H54 (cell line): ENCODE results near the gene EXOC7.
A peak's percentile ranks its signal among the peaks of the same experiment; 100 is the strongest.
"Not testable (repeated sequence)": the region's sequence is repeated elsewhere in the genome, so short reads cannot be mapped to it uniquely, and the experiment has no call there.

ENCODE experiments used
- DNase-seq: peaks from one replicate; pipeline ENCODE4 v3.0.0; 2011; ENCODE audit warnings: low spot score, mixed read lengths; ENCODE audit not compliant: insufficient read length
- FAIRE-seq: peaks from 3 replicates; lab custom pipeline; 2011; peaks lifted over from hg19 to GRCh38; lab: Jason Lieb, UNC
- POLR2A ChIP-seq: IDR thresholded peaks from 2 replicates; pipeline ENCODE4 v1.6.1; 2011; ENCODE audit warnings: low read depth, mild to moderate bottlenecking, low read length

The EXOC7 gene

GRCh38 chr17:76082326-76083251 lies 21.0 kb downstream of the EXOC7 start:
- DNase-seq: no peak
- FAIRE-seq: no peak
- no peak for TF ChIP-seq POLR2A

GRCh38 chr17:76081295-76082210 lies 22.0 kb downstream of the EXOC7 start:
- no peak for DNase-seq
- FAIRE-seq: no peak
- no peak for TF ChIP-seq POLR2A

DNA sequence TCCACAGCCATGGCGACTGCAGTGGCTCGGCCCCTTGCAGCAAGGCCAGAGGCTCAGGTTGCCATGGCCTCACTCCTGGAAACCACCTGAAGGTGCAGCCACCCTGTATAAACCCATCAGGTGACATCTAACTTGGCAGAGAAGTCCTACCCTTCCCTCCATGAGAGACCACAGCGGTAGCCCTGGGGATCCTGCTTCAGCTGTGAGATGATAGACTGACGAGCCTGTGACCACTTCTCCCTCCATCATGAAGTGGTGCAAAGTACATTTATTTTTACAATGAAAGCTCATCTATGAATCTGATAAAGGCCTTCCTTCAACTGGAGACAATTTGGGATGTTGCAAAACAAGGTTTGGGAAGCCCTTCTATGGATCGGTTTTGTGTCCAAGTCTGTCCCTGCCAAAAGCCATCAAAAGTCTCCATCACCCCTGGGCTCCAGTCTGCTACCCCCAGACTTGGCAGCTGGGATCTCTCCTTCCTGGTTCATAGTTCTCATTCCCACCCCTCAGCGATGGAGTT lies 22.8 kb downstream of the EXOC7 start:
- no peak for TF ChIP-seq POLR2A
- no peak for DNase-seq
- no peak for FAIRE-seq

DNA sequence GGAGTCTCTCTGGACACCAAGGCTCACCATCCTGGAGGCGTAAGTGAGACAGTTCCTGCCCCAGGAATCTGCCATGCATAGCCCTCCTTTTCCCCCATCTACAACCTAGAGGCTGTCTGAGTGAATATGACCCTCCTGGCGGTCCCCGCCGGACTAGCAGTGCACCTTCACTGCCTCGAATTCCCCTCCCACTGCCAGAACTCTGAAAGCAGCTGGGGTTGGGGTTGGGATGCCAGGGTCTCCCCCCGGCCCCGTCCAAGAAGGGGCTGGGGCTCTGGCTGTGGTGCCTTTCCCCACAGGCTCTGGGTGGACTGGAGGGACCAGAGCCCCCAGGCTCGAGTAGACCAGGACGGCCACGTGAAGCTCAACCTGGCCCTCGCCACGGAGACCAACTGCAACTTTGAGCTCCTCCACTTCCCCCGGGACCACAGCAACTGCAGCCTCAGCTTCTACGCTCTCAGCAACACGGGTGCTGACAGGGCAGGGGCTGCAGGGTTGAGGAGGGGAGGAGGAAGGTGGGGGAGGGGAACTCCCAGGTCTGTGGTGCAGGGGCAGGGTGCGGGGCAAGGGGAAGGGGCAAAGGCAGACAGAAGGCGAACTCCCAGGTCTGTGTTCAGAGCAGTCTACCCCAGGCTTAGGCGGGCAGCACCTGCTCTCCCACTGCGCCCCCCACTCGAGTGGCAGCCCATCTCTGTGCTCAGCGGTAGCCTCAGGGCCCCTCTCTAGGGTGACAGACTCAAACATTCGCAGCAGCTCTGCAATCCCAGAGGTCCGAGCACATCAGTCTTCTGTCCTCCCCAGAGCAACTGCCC lies 23.4 kb downstream of the EXOC7 start:
- 0 out of 2 replicates have a peak, but pooled peaks have one; percentile 7 for TF ChIP-seq POLR2A
- DNase-seq (no peak), FAIRE-seq (no peak)

DNA sequence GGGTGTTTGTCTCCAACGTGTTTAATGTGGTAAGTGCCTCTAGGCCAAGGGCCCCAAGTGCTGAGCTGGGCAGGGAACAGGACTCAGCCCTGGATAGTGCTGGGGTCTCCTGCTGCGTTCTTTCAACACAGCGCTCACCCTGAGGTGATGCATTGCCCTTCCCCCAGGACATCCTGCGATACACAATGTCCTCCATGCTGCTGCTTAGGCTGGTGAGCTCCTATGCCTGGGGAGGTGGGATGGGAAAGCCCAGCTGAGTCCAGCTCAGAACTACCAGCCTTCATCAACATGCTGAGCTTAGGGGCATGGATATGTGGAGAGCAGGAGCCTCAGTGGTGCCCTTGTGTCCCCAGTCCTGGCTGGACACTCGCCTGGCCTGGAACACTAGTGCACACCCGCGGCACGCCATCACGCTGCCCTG lies 24.0 kb downstream of the EXOC7 start:
- no peak for TF ChIP-seq POLR2A
- FAIRE-seq (no peak), DNase-seq (no peak)

GRCh38 chr17:76078860-76079534 lies 24.6 kb downstream of the EXOC7 start, which contains the start of gene ZACN:
Gene ZACN (plus strand): TSS chr17:76079182. CDS start chr17:76079265, 83 bp downstream.
- FAIRE-seq (no peak), DNase-seq (no peak)
- peak; percentile 4; the same call in 1 of the 2 replicates for TF ChIP-seq POLR2A

DNA sequence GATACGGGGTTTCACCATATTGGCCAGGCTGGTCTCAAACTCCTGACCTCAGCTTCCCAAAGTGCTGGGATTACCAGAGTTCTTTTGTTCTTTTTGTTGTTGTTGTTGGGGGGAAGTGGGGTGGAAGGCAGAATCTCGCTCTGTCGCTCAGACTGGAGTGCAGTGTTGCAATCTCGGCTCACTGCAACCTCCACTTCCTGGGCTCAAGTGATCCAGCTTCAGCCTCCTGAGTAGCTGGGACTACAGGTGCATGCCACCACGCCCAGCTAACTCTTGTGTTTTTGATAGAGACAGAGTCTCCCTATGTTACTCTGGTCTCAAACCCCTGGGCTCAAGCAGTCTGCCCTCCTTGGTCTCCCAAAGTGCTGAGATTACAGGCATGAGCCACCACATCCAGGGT lies 25.2 kb downstream of the EXOC7 start:
- not testable (repeated sequence) for DNase-seq, FAIRE-seq

- FAIRE-seq: no peak
- DNase-seq: no peak
- TF ChIP-seq POLR2A: no peak
Observed at GRCh38 chr17:76077584-76078110, 25.9 kb downstream of the EXOC7 start.

DNA sequence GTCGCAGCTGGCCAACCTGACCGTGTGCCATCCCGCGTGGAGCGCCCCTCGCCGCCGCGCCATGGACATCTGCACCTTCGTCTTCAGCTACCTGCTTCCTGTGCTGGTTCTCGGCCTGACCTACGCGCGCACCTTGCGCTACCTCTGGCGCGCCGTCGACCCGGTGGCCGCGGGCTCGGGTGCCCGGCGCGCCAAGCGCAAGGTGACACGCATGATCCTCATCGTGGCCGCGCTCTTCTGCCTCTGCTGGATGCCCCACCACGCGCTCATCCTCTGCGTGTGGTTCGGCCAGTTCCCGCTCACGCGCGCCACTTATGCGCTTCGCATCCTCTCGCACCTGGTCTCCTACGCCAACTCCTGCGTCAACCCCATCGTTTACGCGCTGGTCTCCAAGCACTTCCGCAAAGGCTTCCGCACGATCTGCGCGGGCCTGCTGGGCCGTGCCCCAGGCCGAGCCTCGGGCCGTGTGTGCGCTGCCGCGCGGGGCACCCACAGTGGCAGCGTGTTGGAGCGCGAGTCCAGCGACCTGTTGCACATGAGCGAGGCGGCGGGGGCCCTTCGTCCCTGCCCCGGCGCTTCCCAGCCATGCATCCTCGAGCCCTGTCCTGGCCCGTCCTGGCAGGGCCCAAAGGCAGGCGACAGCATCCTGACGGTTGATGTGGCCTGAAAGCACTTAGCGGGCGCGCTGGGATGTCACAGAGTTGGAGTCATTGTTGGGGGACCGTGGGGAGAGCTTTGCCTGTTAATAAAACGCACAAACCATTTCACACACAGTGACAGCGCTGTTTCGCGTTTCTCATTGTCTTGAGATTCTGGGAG lies 26.6 kb downstream of the EXOC7 start:
- DNase-seq: no peak
- FAIRE-seq: no peak
- TF ChIP-seq POLR2A: no peak

- no peak for FAIRE-seq
Observed at GRCh38 chr17:76076146-76076764, 27.3 kb downstream of the EXOC7 start.

More at GRCh38 chr17:76076146-76076764, 27.3 kb downstream of the EXOC7 start:
- no peak for TF ChIP-seq POLR2A
- DNase-seq: no peak
